HG02588 (cell line): ENCODE data around the gene MAGI1.
"Not testable (repeated sequence)": the region's sequence is repeated elsewhere in the genome, so short reads cannot be mapped to it uniquely, and the experiment has no call there.

Source experiments
- ATAC-seq: cut with Tn5 transposase; IDR thresholded peaks from one replicate; pipeline ENCODE4 v1.9.1; 2021; ENCODE audit warnings: mild to moderate bottlenecking, moderate library complexity; ENCODE audit not compliant: unreplicated experiment

The MAGI1 gene

DNA sequence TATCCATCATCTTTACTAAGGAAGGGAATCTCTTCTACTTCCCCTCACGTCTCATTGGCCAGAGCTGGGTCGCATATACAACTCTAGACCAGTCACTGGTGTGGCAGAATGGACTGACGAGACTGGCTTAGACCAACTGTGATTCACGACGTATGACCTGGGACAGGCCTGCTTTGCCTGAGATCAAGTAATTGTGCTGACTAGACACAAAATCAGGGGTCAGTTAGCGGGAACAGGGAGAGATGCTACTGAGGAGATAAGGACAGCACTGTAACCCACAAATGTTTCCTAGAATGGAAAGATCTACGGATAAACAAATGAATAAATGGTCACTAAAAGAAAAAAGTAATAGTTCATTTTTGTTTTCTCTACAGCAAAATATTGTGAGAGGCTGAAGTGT lies 308.3 kb downstream of the MAGI1 start:
- no peak for ATAC-seq

- no peak for ATAC-seq
Measured at GRCh38 chr3:65729973-65730372, 308.7 kb downstream of the MAGI1 start.

- ATAC-seq = no peak
Measured at GRCh38 chr3:65729555-65729954, 309.2 kb downstream of the MAGI1 start.

DNA sequence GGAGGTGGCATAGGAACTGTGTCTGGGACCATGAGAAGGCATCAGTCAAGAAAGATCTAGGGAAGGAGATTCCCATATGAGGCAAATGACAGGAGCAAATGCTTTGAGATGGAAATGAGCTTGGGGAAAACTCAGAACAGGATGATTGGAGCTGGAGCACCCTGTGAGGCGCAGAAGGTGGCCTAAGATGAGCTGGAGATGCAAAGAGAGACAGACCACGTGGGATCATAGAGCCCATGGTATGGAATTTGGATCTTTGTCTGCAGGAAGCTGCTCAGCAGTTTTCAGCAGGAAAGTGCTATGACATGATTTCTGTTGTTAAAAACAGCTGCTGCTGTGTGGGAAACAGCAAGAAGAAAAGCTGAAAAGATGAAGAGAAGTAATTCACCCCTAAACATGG lies 310.6 kb downstream of the MAGI1 start:
- ATAC-seq = no peak

DNA sequence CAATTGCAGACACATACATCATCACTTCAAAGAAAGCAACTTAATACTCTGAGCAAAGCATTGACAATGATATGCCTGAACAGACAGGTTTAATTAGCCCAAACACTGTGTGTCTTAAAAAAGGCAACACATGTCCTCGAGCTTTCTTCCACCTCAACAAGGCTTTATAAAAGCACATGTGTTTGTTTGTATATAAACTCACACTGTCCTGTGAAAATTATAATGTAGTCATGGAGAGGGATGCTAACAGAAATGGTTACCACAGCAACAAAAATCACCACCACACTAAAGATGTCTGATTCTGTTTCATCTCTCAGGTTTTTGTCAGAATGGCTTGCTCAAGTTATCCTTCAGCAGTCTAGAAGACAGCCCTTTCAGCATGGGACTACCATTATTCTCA lies 314.7 kb downstream of the MAGI1 start:
- no peak for ATAC-seq

DNA sequence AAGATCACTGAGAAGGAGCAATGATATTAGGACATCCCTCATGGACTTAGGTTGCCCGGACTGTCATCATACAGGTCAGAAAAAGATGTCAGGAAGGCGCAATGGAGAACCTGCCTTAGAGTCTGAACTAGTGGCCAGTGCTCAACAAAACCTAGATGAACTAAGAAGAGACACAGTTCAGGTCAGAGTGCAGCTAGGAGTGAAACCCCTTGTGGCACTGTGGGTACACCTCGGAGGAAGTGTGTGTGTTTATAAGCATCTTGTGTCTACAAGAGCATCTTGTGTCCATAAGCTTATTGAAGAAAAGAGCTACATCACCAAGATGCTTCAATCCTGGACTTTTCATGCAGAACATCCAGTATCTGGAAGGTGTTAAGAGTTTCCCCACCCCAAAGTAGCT lies 315.7 kb downstream of the MAGI1 start:
- ATAC-seq = no peak

GRCh38 chr3:65720989-65721737 lies 317.6 kb downstream of the MAGI1 start:
- ATAC-seq = no peak

GRCh38 chr3:65719639-65720038 lies 319.1 kb downstream of the MAGI1 start:
- not testable (repeated sequence) for ATAC-seq

DNA sequence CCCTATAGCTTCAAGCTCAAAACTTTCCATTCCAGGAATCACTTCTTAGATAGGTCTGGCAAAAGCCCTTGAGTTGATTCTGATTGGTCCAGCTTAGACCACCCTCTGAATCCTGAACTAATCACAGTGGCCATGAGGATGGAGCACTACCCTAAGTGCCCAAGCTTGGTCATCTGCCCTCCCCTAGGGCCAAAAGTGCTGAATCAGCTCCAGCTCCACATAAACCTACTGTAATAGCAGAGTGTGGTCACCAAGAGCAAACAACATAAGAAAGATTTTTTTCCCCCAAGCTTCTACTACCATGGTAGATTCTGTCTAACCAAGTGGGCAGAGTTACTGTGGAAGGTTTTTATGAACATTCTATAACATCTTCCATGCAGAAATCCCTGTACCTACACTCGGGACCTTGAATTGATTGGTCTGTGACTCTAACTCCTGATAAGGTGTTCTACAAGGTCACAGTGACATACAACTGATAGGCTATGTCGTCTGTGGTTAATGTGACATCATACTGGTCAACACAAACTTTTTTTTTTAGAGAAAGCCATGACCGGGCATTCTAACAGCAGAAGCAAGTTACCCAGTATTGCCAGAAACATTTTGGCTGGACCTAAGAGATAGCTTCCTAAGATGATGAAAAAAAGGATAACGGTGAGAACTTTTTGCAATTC lies 320.9 kb downstream of the MAGI1 start:
- no peak for ATAC-seq

DNA sequence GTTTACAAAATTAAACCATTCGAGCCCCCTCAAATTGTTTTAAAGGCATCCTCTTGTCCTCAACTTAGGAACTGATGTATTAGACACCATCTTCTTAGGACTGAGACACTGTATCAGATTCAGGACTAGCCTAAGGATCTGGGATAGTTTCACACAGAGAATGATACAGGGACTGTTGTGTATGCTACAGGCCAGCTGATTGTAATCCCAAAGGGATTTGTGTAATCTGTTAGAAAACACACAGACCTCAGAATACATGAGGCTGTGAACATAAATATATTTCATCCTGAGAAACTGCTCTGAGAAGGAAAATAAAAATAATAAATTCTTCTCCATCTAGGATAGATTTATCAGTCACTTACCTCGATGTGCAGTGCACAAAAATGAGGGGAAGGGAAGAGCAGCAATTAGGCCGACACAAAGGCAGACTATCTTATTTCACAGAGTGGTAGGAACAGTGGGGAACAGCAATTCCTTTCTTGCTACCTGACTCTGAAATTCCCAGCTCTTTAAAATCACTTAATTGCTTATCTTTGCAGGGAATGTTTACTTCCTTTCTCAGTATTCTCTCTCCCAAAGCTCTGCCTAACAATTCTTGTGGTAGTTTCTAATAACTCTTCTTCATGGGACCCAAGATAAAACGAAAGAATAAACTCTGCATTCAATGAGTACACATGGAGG lies 322.5 kb downstream of the MAGI1 start:
- ATAC-seq = no peak

- ATAC-seq = no peak
Measured at GRCh38 chr3:65714134-65714533, 324.6 kb downstream of the MAGI1 start.

DNA sequence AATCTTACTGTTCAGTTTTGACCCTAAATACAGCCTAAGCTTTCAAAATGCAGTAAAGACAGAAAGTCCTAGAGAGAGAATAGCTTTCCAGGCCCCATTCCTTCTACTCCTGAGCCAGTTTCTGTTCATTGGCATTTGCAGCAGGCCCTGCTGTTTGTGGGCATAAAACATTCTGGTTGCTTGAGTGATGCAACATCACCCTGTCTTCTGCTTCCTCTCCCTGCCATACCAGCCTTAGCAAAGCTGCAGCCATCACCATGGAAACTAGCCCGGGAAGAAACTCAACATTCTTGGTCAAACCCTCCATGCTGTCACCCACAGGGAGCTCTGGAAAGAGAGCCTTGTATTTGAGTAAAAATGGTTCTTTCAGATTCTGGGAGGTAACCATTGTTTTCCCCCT lies 325.7 kb downstream of the MAGI1 start:
- ATAC-seq = no peak

DNA sequence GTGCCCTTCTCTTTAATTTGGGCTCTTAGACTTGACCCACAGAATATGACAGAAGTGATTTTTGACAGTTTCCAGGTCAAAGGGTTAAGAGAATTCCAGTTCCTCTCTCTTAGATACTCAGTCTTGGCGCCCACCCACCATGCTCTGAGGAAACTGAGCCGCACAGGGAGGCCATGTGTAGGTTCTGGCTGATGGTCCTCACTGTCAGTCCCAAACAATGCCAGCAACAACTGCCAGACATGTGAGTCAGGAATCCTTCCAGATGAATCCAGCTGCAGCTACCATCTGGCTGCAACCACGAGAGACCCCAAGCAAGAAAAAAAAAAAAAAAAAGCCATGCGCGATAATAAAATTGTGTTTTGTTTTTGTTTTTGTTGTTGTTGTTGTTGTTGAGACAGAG lies 326.6 kb downstream of the MAGI1 start:
- ATAC-seq = no peak

GRCh38 chr3:65706776-65707568 lies 331.7 kb downstream of the MAGI1 start:
- ATAC-seq = no peak

DNA sequence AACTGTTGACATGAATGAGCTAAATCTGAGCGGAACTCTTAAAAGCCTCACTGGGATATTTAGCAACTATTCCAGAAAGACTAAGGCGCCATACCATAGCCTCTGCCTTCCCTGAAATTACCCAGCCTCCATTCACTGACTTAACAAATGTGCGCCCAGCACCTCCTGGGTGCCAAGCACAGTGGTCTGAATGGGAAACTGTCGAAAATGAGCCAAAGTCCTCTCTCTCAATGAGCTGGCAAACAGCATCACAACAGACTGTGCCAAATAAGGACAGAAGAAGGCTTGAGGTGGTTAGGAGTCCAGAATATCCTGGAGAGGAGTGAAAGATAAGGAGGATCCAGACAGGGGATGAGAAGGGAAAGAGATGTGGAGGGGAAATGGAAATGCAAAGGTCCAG lies 332.4 kb downstream of the MAGI1 start:
- ATAC-seq = no peak

DNA sequence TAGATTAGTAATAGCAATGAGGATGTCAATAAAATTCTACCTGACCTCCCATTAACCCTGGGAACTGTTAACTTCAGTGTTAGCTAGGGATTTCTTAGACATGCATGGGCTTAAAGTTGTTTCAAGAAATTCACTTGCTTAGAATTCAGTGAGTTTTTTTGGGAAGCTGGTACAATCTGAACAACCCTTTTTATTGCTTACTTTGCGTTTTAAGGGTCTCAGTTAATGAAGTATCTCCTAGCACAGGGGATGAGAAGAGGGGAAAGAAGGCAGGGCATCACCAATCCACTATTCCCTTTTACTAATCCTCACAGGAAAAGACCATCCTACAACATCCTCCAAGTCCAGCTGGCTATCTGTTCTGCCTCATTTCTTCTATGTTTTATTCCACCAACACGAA lies 334.9 kb downstream of the MAGI1 start:
- ATAC-seq = no peak

DNA sequence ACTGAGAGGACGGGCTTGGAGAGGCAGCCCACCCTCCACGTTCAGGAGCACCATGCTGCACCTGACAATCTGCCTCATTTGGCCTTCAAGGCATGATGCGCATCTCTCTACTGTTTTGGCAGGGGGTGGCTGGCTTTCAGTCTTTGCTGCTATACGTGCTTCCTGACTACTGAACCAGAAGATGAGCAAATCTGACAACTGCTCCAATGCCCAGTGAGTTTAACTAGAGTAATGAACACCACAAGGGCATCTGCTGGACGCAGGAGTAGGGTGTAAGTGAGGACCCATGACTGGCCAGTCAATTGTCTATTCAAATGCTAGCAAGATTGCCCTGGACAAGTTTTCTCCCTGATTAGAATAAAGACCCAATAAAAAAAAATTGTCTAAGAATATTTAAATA lies 335.7 kb downstream of the MAGI1 start:
- no peak for ATAC-seq

DNA sequence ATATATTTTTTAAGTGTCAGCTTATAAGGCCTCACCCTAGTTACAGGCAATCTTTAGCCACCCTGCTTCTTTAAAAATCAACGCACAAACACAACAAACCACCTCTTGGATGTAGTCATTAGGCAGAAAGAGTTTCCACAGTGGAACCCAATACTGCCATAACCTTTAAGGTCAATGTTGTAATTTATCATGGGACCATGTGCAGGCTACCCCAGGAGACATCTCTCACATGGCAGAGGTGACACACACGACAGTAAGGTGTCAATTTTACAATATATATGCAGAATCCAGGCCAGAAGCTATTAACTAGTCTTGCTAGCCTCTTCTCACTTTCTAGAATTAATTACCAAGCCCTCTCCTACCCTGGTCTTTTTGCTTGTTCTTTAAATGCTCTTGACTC lies 336.5 kb downstream of the MAGI1 start:
- ATAC-seq = no peak

GRCh38 chr3:65701516-65701915 lies 337.2 kb downstream of the MAGI1 start:
- no peak for ATAC-seq

DNA sequence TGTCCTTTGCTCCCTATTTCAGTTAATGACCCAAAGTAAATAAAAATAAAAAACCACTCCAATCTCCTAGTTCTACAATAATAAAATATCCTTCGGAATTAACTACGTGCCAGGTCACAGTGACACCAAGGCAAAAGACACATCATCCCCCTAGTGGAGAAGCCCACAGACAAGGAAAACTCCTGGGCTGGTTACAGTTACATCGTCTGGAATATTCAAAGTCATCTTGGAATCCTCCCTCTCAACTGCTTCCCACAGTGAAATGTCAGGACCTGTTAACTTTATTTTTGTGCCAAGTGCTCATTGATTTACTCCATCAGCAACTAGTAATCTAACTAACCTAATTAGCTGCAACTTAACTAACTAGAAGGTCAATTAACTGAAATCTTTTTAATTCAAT lies 349.3 kb downstream of the MAGI1 start:
- ATAC-seq = no peak

DNA sequence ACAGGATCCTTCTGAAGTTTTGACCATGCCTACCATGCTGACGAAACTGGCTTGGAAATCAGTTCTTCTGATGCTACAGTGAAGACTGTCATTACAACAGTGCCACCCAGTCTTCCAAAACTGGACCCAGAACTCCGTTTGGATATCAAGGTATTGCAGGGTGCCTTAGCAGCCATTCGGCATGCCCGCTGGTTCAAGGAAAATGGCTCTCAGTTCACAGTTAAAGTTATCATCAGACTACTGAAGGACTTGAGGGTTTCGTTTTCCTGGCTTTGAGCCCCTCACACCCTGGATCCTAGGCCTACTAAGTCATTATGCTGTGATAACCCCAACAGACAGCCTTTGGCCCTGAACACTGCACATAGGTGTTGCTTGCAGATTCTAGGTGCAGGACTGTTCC lies 351.0 kb downstream of the MAGI1 start:
- ATAC-seq = no peak
